ENCODE results near the gene ZNF556. TPM values are rescaled to one million over a fixed set of nuclear protein-coding genes. Genes with fewer than 3 reads are reported as not detected.
"Not testable (repeated sequence)": the region's sequence is repeated elsewhere in the genome, so short reads cannot be mapped to it uniquely, and the experiment has no call there.

ZNF556 gene
- total and polyA plus RNA-seq, 2 donors: 0.08 to 1.3 TPM

DNA sequence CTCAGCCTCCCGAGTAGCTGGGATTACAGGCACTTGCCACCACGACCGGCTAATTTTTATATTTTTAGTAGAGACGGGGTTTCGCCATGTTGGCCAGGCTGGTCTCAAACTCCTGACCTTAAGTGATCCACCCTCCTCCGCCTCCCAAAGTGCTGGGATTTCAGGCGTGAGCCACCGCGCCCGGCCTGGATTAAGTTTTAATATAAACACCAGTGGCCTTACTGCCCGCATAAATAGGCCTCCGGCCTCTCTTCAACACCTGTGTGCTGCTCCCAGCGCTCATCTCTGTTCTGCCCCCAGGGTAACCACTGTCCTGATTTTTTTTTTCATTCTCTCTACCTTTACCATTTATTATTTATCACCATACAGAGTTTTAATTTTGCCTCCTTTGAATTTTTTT lies 36.2 kb downstream of the ZNF556 start:
- not testable (repeated sequence) for H3K27ac ChIP-seq (ENCODE audit: low read depth)

DNA sequence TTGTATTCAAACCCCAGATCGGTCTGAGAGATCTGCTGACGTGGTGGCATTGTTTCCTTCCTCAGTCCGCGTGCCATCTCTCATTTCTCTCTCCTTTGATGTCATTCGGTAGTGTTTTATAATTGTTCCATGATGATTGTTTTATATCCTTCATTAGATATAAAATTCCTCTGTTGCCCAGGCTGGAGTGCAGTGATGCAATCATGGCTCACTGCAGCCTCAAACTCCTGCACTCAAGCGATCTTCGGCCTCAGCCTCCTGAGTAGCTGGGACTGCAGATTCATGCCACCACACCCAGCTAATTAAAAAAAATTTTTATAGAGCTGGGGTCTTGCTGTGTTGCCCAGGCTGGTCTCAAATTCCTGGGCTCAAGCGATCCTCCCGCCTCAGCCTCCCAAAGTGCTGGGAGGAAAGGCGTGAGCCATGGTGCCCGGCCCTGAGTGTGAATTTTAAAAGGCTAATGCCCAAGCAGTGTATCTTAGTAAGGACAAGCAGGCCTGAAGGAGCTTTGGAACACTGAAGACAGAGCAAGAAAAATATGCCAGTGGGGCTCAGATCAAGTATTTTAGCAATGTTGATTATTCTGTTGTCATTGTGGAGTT lies 38.9 kb downstream of the ZNF556 start:
- 91% methylated on average over 11 of the region's 11 CpGs for WGBS
- H3K4me3 ChIP-seq (ENCODE audit: low read depth, low read length): no peak overlapping the region
- H3K36me3 ChIP-seq (ENCODE audit: insufficient read depth): no peaks in the 10 kb centered on the region
- DNase-seq (ENCODE audit: extremely low spot score): no peak
- no peak overlapping the region for H3K27ac ChIP-seq (ENCODE audit: low read depth)
- peaks cover 2% of the 10 kb centered on the region for H3K4me1 ChIP-seq (ENCODE audit: insufficient read depth)

More for the DNA sequence above, 36.2 kb downstream of the ZNF556 start:
- H3K36me3 ChIP-seq (ENCODE audit: insufficient read depth); H3K4me1 ChIP-seq (ENCODE audit: insufficient read depth); H3K4me3 ChIP-seq (ENCODE audit: low read depth, low read length); DNase-seq (ENCODE audit: extremely low spot score): not testable (repeated sequence)
- WGBS: 91% methylated on average over 13 of the region's 13 CpGs

DNA sequence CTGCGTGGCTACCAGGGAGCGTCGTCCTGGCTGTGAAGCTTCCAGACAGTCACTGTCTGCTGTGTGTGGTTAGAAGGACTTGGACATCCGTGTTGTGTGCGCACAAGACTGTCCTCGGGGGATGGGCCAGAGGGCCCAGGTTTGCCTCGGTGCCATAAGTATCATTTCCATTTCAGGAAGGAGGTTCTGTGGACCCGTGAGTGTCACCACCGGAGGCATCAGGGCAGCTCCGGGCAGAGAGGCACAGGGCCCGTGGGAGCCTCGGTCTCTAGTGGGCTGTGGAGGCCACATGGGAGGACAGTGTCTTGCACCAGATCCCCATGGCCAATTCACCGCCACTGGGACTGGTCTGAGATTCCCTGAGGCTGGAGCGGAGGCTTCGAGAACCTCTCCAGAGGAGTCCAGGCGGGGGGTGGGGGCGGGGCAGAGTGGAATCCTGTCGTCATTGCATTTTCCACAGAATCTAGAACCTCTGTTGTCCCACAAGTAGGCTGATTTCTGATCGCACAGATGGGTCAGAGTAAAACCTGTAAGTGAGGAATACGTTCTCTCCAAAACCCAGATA lies 39.6 kb downstream of the ZNF556 start:
- peaks cover 2% of the 10 kb centered on the region for H3K4me1 ChIP-seq (ENCODE audit: insufficient read depth)
- H3K27ac ChIP-seq (ENCODE audit: low read depth): no peak overlapping the region
- H3K36me3 ChIP-seq (ENCODE audit: insufficient read depth): no peaks in the 10 kb centered on the region
- DNase-seq (ENCODE audit: extremely low spot score): no peak
- no peak overlapping the region for H3K4me3 ChIP-seq (ENCODE audit: low read depth, low read length)
- 88% methylated on average over 20 of the region's 20 CpGs for WGBS

DNA sequence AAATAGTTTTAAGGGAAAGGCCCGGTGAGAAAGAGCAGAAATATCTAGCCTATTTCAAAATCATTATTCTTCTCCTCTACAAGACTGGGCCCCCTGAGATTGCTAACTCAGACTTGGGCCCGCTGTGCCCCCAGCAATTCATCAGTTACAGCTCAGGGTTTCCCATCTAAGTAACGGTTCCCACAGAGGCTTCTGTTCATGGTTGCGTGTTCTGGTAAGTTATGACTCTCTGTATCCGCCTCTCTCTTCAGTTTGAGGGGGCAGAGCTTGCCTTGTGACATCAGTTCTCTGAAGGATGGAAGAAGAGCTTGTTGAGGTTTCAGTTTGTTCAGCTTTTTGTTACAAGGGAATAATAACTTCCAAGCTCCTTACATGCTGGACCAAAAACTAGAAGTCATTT lies 45.2 kb downstream of the ZNF556 start:
- no peaks in the 10 kb centered on the region for H3K4me1 ChIP-seq (ENCODE audit: insufficient read depth)
- H3K27ac ChIP-seq (ENCODE audit: low read depth): no peak overlapping the region
- WGBS: 96% methylated on average over 5 of the region's 5 CpGs
- H3K36me3 ChIP-seq (ENCODE audit: insufficient read depth): peaks cover 5% of the 10 kb centered on the region
- H3K4me3 ChIP-seq (ENCODE audit: low read depth, low read length): no peak overlapping the region
- DNase-seq (ENCODE audit: extremely low spot score): no peak

DNA sequence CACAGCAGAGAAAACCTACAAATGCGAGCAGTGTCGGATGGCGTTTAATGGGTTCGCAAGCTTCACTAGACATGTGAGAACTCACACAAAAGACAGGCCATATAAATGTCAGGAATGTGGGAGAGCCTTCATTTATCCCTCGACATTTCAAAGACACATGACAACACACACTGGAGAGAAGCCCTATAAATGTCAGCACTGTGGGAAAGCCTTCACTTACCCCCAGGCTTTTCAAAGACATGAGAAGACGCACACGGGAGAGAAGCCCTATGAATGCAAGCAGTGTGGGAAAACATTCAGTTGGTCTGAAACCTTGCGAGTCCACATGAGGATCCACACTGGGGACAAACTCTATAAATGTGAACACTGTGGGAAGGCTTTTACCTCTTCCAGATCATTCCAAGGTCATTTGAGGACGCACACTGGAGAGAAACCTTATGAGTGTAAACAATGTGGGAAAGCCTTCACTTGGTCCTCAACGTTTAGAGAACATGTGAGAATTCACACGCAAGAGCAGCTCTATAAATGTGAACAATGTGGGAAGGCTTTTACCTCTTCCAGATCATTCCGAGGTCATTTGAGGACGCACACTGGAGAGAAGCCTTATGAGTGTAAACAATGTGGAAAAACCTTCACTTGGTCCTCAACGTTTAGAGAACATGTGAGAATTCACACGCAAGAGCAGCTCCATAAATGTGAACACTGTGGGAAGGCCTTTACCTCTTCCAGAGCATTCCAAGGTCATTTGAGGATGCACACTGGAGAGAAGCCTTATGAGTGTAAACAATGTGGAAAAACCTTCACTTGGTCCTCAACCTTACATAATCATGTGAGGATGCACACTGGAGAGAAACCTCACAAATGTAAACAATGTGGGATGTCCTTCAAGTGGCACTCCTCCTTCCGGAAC lies 50.4 kb downstream of the ZNF556 start:
- no peak for DNase-seq (ENCODE audit: extremely low spot score)
- Histone ChIP-seq H3K4me3 (ENCODE audit: low read depth, low read length) (no peak overlapping the region), H3K4me1 (ENCODE audit: insufficient read depth) (no peaks in the 10 kb centered on the region), H3K36me3 (ENCODE audit: insufficient read depth) (peaks cover 8% of the 10 kb centered on the region), H3K27ac (ENCODE audit: low read depth) (no peak overlapping the region)
- WGBS: 97% methylated on average over 16 of the region's 16 CpGs

DNA sequence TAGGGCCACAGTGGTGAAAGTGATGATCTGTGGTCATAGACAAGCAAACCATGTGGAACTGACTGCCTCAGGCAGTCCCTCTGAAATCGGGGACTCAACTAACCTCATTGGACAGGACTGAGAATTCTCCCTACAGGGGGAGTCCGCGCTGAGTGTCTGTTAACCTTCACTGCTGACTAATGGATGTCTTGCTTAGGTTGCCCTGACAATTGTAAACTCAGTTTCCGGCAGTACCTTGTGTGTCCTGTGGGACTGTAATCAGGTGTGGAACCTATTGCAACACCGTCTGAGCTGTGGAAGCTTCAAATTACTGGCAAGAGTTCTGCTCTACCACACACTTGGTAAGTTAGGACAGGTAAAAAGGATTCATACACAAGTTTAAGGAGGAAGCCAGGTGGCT lies 55.9 kb downstream of the ZNF556 start:
- H3K27ac ChIP-seq (ENCODE audit: low read depth): no peak overlapping the region
- WGBS: 35% methylated on average over 5 of the region's 5 CpGs
- no peaks in the 10 kb centered on the region for H3K36me3 ChIP-seq (ENCODE audit: insufficient read depth)
- DNase-seq (ENCODE audit: extremely low spot score): no peak
- H3K4me3 ChIP-seq (ENCODE audit: low read depth, low read length): no peak overlapping the region
- no peaks in the 10 kb centered on the region for H3K4me1 ChIP-seq (ENCODE audit: insufficient read depth)

DNA sequence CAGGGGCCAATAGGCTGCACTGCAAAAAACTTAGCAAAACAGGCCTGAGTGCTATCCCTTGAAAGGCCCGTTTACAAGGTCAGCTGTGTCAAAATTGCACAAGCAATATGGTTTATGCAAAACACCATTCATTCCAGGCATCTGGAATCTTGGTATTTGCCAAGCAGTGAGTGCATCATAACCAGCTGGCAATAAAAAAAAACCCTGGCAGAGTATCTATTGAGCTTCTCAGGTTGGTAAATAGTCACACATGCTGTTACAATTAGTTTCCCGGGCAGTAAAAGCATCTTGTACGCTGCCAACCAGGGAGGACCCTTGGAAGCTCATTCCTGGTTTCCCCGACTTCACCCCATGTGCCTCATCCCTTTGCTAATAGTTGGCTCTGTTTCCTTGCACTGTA lies 56.4 kb downstream of the ZNF556 start:
- Histone ChIP-seq H3K27ac (ENCODE audit: low read depth) (no peak overlapping the region), H3K36me3 (ENCODE audit: insufficient read depth) (no peaks in the 10 kb centered on the region), H3K4me3 (ENCODE audit: low read depth, low read length) (no peak overlapping the region), H3K4me1 (ENCODE audit: insufficient read depth) (no peaks in the 10 kb centered on the region)
- WGBS: 31% methylated on average over 4 of the region's 4 CpGs
- DNase-seq (ENCODE audit: extremely low spot score): no peak

DNA sequence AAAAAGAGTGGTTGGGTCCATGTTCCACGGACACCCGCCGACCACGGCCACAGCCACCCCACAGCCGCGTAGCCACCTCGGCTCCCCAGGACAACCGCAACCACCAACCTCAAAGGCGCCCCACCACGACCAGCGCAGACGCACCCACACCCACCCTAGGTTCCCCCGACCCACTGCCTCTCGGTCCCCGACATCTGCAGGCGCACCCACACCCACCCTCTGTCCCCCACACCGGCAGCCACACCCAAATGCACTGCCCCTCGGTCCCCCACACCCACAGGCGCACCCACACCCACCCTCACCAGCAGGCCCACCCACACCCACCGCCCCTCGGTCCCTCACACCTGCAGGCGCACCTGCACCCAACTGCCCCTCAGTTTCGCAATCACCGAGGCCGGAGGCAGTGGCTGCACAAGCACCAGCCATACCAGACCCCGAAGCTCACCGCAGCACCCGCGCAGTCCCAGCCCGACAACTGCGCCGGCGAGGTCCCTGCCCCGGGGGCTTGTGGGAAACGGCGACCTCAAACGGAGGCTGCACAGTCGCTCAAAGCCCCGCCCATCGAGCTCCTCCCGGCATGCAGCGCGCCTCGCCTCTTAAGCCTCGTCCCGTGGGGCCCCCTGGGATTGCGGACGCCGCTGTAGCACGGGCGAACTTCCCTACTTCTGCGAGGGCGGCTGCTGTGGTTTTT lies 59.4 kb downstream of the ZNF556 start:
- no peak overlapping the region for H3K27ac ChIP-seq (ENCODE audit: low read depth)
- no peaks in the 10 kb centered on the region for H3K4me1 ChIP-seq (ENCODE audit: insufficient read depth)
- peaks cover under 1% of the 10 kb centered on the region for H3K36me3 ChIP-seq (ENCODE audit: insufficient read depth)
- H3K4me3 ChIP-seq (ENCODE audit: low read depth, low read length): no peak overlapping the region
- 88% methylated on average over 53 of the region's 53 CpGs for WGBS
- no peak for DNase-seq (ENCODE audit: extremely low spot score)

DNA sequence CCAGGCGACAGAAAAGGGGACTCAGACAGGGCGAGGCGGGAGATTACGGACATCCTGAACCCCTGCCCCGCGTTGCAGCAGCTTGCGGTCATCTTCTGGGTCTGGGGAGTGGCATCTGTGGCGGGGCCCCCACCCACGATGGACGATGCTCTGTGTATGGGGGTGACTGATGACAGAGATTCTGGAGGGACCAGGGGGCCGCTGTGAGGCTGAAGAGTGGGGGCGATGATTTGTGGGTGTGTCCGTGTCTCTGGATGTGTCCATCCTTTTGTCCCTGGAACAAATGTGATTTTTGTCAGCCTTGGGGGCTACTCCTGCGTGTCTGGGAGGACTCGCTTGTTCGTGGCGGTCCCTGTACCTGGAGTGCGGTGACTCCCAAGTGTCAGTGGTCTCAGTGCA lies 59.9 kb downstream of the ZNF556 start:
- DNase-seq (ENCODE audit: extremely low spot score): no peak
- WGBS: 93% methylated on average over 18 of the region's 18 CpGs
- H3K4me3 ChIP-seq (ENCODE audit: low read depth, low read length): no peak overlapping the region
- H3K27ac ChIP-seq (ENCODE audit: low read depth): no peak overlapping the region
- H3K36me3 ChIP-seq (ENCODE audit: insufficient read depth): peaks cover 2% of the 10 kb centered on the region
- H3K4me1 ChIP-seq (ENCODE audit: insufficient read depth): no peaks in the 10 kb centered on the region

Other genes with a start within 250 kb of the ZNF556 start
- gene GNG7, start 164.6 kb upstream of the ZNF556 start, total RNA-seq: 2.8 TPM
- 13.9 TPM for gene GNG7, start 164.6 kb upstream of the ZNF556 start, polyA plus RNA-seq
- gene DIRAS1, start 146.0 kb upstream of the ZNF556 start, total RNA-seq: 3.2 TPM
- gene DIRAS1, start 146.0 kb upstream of the ZNF556 start, polyA plus RNA-seq: 13.3 TPM
- gene SLC39A3, start 127.3 kb upstream of the ZNF556 start, total RNA-seq: 14.3 TPM
- gene SLC39A3, start 127.3 kb upstream of the ZNF556 start, polyA plus RNA-seq: 44.0 TPM
- gene SGTA, start 84.1 kb upstream of the ZNF556 start, total RNA-seq: 17.6 TPM
- 65.5 TPM for gene SGTA, start 84.1 kb upstream of the ZNF556 start, polyA plus RNA-seq
- gene THOP1, start 81.8 kb upstream of the ZNF556 start, total RNA-seq: 29.2 TPM
- gene THOP1, start 81.8 kb upstream of the ZNF556 start, polyA plus RNA-seq: 50.4 TPM
- 6.0 TPM for gene ZNF554, start 47.5 kb upstream of the ZNF556 start, total RNA-seq
- 2.5 TPM for gene ZNF554, start 47.5 kb upstream of the ZNF556 start, polyA plus RNA-seq
- 14.8 TPM for gene ZNF555, start 25.9 kb upstream of the ZNF556 start, total RNA-seq
- gene ZNF555, start 25.9 kb upstream of the ZNF556 start, polyA plus RNA-seq: 4.4 TPM
- gene ZNF57, start 33.6 kb downstream of the ZNF556 start, total RNA-seq: 5.1 TPM
- gene ZNF57, start 33.6 kb downstream of the ZNF556 start, polyA plus RNA-seq: 4.4 TPM
- gene ZNF77, start 77.6 kb downstream of the ZNF556 start, total RNA-seq: 6.8 TPM
- gene ZNF77, start 77.6 kb downstream of the ZNF556 start, polyA plus RNA-seq: 4.3 TPM
- 1.4 TPM for gene TLE6, start 110.2 kb downstream of the ZNF556 start, total RNA-seq
- gene TLE6, start 110.2 kb downstream of the ZNF556 start, polyA plus RNA-seq: 2.4 TPM
- 14.1 TPM for gene TLE2, start 161.9 kb downstream of the ZNF556 start, total RNA-seq
- gene TLE2, start 161.9 kb downstream of the ZNF556 start, polyA plus RNA-seq: 69.9 TPM
- gene TLE5, start 195.2 kb downstream of the ZNF556 start, total RNA-seq: 65.0 TPM
- gene TLE5, start 195.2 kb downstream of the ZNF556 start, polyA plus RNA-seq: 725 TPM
- 32.1 TPM for gene GNA11, start 227.0 kb downstream of the ZNF556 start, total RNA-seq
- gene GNA11, start 227.0 kb downstream of the ZNF556 start, polyA plus RNA-seq: 64.7 TPM

All from urinary bladder (tissue), 4 donors.